Parathyroid adenoma (tissue), 2 donors: ENCODE results near the gene EWSR1.

Experiments
- H2AFZ ChIP-seq: fragments of 300-600 bp; sonication (generic); one replicate; pipeline ENCODE4 v1.7.0; 2017; ENCODE audit warnings: antibody characterized with exemption, mild to moderate bottlenecking
- H3K27ac ChIP-seq: fragments of 300-600 bp; sonication (generic); one replicate; pipeline ENCODE4 v1.7.0; 2017
- H3K27me3 ChIP-seq: fragments of 300-600 bp; sonication (generic); one replicate; pipeline ENCODE4 v1.7.0; 2017; ENCODE audit warnings: low read length; ENCODE audit not compliant: control insufficient read depth, insufficient read depth
- H3K36me3 ChIP-seq: fragments of 300-600 bp; sonication (generic); one replicate; pipeline ENCODE4 v1.7.0; 2017; ENCODE audit warnings: low read length; ENCODE audit not compliant: control insufficient read depth, insufficient read depth
- H3K4me1 ChIP-seq: fragments of 300-600 bp; sonication (generic); one replicate; pipeline ENCODE4 v1.7.0; 2017; ENCODE audit warnings: control low read depth
- H3K4me2 ChIP-seq: fragments of 300-600 bp; sonication (generic); one replicate; pipeline ENCODE4 v1.7.0; 2017; ENCODE audit warnings: low read length
- H3K4me3 ChIP-seq: fragments of 300-600 bp; sonication (generic); one replicate; pipeline ENCODE4 v1.7.0; 2017; ENCODE audit warnings: low read depth, low read length
- H3K79me2 ChIP-seq: fragments of 300-600 bp; sonication (generic); one replicate; pipeline ENCODE4 v1.7.0; 2017; ENCODE audit warnings: control low read depth
- H3K9ac ChIP-seq: fragments of 300-600 bp; sonication (generic); one replicate; pipeline ENCODE4 v1.7.0; 2017; ENCODE audit warnings: mild to moderate bottlenecking
- H3K9me3 ChIP-seq: fragments of 300-600 bp; sonication (generic); one replicate; pipeline ENCODE4 v1.7.0; 2017; ENCODE audit warnings: low read length; ENCODE audit not compliant: control insufficient read depth
- TF ChIP-seq, protein P1 (sequence below): fragments of 300-600 bp; sonication (generic); IDR thresholded peaks from one replicate; pipeline ENCODE4 v1.7.0; 2017; ENCODE audit warnings: antibody characterized with exemption, mild to moderate bottlenecking
- donor health status: primary hyperparathyroidism.

The EWSR1 gene

DNA sequence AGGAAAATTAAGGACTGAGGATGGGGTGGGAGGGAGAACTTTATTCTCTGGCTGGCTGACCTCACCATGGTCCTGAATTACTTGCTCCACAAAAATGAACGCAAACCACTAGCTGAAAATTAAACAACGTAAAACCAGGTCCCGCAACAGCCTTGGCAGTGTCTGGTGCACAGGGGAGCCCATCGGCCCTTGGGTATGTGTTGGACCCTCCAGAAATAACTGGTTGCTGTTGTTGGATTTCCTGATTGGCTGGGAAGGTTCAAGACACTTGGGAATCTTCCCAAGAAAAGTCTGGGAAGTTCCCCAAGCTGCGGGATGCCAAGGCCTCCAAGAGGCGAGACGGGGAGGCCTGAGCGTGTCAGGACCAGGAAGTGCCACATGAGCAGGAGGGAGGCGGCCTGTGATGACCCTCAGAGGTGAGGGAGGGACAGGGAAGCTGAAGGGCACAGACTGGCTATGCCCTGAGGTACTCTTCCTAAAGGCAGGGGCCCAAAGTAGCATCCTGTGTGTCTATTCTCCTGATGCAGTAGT is 57.8 kb downstream of the EWSR1 start:
- Histone ChIP-seq H3K36me3 (no peaks in the 10 kb centered on the region), H3K4me1 (no peaks in the 10 kb centered on the region), H3K4me3 (no peak overlapping the region), H3K9ac (no peak overlapping the region), H3K4me2 (no peak overlapping the region), H3K9me3 (no peaks in the 10 kb centered on the region), H3K27me3 (no peaks in the 10 kb centered on the region), H2AFZ (no peak overlapping the region), H3K27ac (no peak overlapping the region), H3K79me2 (no peaks in the 10 kb centered on the region)
- TF ChIP-seq, protein P1, sequence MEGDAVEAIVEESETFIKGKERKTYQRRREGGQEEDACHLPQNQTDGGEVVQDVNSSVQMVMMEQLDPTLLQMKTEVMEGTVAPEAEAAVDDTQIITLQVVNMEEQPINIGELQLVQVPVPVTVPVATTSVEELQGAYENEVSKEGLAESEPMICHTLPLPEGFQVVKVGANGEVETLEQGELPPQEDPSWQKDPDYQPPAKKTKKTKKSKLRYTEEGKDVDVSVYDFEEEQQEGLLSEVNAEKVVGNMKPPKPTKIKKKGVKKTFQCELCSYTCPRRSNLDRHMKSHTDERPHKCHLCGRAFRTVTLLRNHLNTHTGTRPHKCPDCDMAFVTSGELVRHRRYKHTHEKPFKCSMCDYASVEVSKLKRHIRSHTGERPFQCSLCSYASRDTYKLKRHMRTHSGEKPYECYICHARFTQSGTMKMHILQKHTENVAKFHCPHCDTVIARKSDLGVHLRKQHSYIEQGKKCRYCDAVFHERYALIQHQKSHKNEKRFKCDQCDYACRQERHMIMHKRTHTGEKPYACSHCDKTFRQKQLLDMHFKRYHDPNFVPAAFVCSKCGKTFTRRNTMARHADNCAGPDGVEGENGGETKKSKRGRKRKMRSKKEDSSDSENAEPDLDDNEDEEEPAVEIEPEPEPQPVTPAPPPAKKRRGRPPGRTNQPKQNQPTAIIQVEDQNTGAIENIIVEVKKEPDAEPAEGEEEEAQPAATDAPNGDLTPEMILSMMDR, result no peak

DNA sequence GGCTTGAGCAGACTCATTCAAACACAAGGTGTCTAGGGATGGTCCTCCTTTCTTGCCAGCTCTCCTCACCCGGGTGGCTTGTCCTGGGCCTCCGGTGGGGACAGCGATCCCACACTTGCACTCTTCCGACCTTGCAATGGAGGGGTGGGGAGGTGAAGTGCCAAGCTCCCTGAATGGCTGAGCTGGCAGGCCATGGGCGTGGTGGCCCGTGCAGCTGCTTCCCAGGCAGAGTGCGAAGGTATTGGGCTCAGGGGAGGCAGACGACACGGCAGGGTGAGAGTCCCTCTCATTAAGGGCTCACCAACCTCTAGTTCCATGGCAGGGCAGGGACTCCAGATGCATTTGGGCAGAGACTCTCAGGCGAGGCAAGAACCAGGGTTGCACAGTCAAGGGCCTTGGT is 58.4 kb downstream of the EWSR1 start:
- Histone ChIP-seq H2AFZ (no peak overlapping the region), H3K9ac (no peak overlapping the region), H3K4me1 (no peaks in the 10 kb centered on the region), H3K4me2 (no peak overlapping the region), H3K9me3 (no peaks in the 10 kb centered on the region), H3K79me2 (no peaks in the 10 kb centered on the region), H3K27me3 (no peaks in the 10 kb centered on the region), H3K36me3 (no peaks in the 10 kb centered on the region), H3K4me3 (no peak overlapping the region), H3K27ac (no peak overlapping the region)
- TF ChIP-seq, protein P1, result no peak

DNA sequence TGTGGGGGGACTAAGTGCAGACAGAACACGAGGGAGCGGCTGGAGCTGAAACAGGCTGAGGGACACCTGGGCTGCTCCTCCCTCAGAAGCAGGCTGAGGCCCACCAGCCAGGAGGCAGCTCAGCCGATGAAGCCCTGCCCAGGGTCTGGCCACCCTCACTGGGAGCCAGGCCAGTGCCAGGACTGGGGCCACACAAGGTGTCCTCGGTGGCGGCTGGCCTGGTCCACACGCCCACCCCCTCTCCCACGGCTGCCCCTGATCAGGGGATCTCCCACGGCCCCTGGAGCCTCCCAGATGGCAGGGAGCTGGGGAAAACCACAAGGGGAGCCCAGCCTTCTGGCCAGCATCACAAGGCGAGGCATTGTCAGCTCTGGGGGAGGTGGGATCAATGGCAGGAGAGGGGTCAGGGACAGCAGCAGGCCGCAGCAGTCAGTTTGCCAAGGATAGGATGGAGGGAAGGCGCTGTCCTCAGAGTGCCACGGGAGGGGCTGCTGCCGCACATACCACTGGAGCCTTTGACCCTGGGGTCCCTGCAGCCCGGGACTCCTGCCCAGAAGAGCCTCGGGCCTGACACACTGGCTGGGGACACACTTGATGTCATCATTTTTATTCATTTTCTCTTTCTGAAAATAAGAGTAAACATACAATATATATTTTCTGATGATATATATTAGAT is 59.2 kb downstream of the EWSR1 start:
- H3K4me1 ChIP-seq, result no peaks in the 10 kb centered on the region
- no peaks in the 10 kb centered on the region for H3K9me3 ChIP-seq
- no peak overlapping the region for H3K9ac ChIP-seq
- TF ChIP-seq, protein P1, result no peak
- H3K27me3 ChIP-seq, result no peaks in the 10 kb centered on the region
- H2AFZ ChIP-seq, result no peak overlapping the region
- no peaks in the 10 kb centered on the region for H3K79me2 ChIP-seq
- H3K4me2 ChIP-seq, result no peak overlapping the region
- no peak overlapping the region for H3K4me3 ChIP-seq
- H3K36me3 ChIP-seq, result no peaks in the 10 kb centered on the region
- no peak overlapping the region for H3K27ac ChIP-seq

DNA sequence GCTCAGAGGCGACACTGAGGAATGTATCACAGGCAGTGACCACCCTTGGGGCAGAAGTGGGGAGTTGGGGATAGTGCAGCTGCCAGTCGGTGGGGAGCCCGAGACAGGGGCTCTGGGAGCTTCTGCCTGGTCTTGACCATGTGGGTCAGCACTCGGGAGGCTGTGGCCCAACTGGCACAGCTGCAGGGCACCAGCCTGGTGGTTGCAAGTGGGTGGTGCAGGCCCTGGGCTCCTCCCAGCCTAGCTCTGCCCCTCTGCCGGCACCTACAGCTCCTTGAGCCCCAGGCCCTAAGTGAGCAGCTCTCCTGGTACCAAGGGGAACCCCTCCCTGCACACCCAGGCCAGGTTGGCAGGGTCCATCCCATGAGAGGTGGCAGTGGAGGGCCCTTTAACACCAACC is 60.0 kb downstream of the EWSR1 start:
- Histone ChIP-seq H3K4me1 (no peaks in the 10 kb centered on the region), H2AFZ (no peak overlapping the region), H3K27ac (no peak overlapping the region), H3K9ac (no peak overlapping the region), H3K36me3 (no peaks in the 10 kb centered on the region), H3K27me3 (no peaks in the 10 kb centered on the region), H3K79me2 (no peaks in the 10 kb centered on the region), H3K9me3 (no peaks in the 10 kb centered on the region), H3K4me2 (no peak overlapping the region), H3K4me3 (no peak overlapping the region)
- TF ChIP-seq, protein P1, result no peak
